Endothelial cell of umbilical vein (primary cell): Measurements from ENCODE around the gene CARD8. TPM values are rescaled to one million over a fixed set of nuclear protein-coding genes. Genes with fewer than 3 reads are reported as not detected.

ENCODE experiments used
- BruUV-seq: library from RNA; stranded (reverse); fragments of 400-500 nt; replicated peaks from 2 replicates; lab custom pipeline; 2021; lab: Mats Ljungman, UMichigan
- CTCF ChIA-PET: fragments of 300-600, 350-600 bp; sonication (Branson Sonifier 250); formaldehyde crosslinking; loops from one replicate; lab custom pipeline; 2021; ENCODE audit warnings: antibody characterized with exemption, inconsistent platforms; lab: Charles Lee
- POLR2A ChIA-PET: fragments of 300-600, 350-600 bp; sonication (Branson Sonifier 250); formaldehyde crosslinking; loops from one replicate; lab custom pipeline; 2021; ENCODE audit warnings: antibody characterized with exemption, inconsistent platforms; lab: Charles Lee
- DNase-seq: peaks from one replicate; pipeline ENCODE4 v3.0.0-alpha.2; 2011; ENCODE audit warnings: low read depth, low spot score
- FAIRE-seq: peaks from 2 replicates; lab custom pipeline; 2011; peaks lifted over from hg19 to GRCh38; lab: Jason Lieb, UNC
- H2AFZ ChIP-seq: 2 replicates; pipeline ENCODE4 v1.6.0; 2012; ENCODE audit warnings: low read depth, low read length, control low read depth, inconsistent platforms
- H3K27ac ChIP-seq: 2 replicates; pipeline ENCODE4 v1.5.1; 2011; ENCODE audit warnings: low read depth, mild to moderate bottlenecking, control low read depth, low read length, moderate library complexity; ENCODE audit not compliant: insufficient read depth
- H3K27me3 ChIP-seq, 2 experiments: 2 replicates each; pipeline versions ENCODE4 v1.6.0 to v1.6.1; 2011; ENCODE audit warnings: low read length in 2 of 2, mixed read lengths in 1 of 2; ENCODE audit not compliant: control insufficient read depth in 2 of 2, insufficient read depth in 2 of 2
- H3K36me3 ChIP-seq, 2 experiments: 2 replicates in 1 of 2; 3 replicates in 1 of 2; pipeline ENCODE4 v1.5.1; 2011; ENCODE audit warnings: low read length in 2 of 2, mild to moderate bottlenecking in 1 of 2, moderate library complexity in 1 of 2; ENCODE audit not compliant: control insufficient read depth in 2 of 2, insufficient read depth in 2 of 2; ENCODE audit errors: extremely low read depth in 1 of 2
- H3K4me1 ChIP-seq: 3 replicates; pipeline ENCODE4 v1.5.1; 2011; ENCODE audit warnings: mild to moderate bottlenecking, low read length; ENCODE audit not compliant: control insufficient read depth, insufficient read depth; ENCODE audit errors: extremely low read depth
- H3K4me2 ChIP-seq: 2 replicates; pipeline ENCODE4 v1.6.1; 2011; ENCODE audit warnings: low read length, control low read depth, mixed read lengths; ENCODE audit not compliant: insufficient read depth
- H3K4me3 ChIP-seq, 3 experiments: fragments of 200-600 bp in 1 of 3; sonication (generic), shearing (Covaris generic) in 1 of 3; replicated peaks in 1 of 3; 2 replicates each; pipeline ENCODE4 v1.5.1; 2011 to 2016; ENCODE audit warnings: control low read depth in 3 of 3, low read length in 3 of 3, mild to moderate bottlenecking in 2 of 3, inconsistent platforms in 1 of 3, low read depth in 1 of 3, moderate library complexity in 1 of 3; ENCODE audit not compliant: insufficient read depth in 1 of 3
- H3K79me2 ChIP-seq: 2 replicates; pipeline ENCODE4 v1.6.0; 2012; ENCODE audit warnings: low read length, inconsistent platforms; ENCODE audit not compliant: control insufficient read depth, insufficient read depth
- H3K9ac ChIP-seq: replicated peaks from 2 replicates; pipeline ENCODE3; 2011; ENCODE audit warnings: low read length, control low read depth; ENCODE audit not compliant: insufficient read depth; ENCODE audit errors: extremely low read depth
- H3K9me1 ChIP-seq: replicated peaks from 3 replicates; pipeline ENCODE4 v1.6.0; 2011; ENCODE audit warnings: mild to moderate bottlenecking, low read length; ENCODE audit not compliant: control insufficient read depth, insufficient read depth; ENCODE audit errors: extremely low read depth
- H3K9me3 ChIP-seq: replicated peaks from 2 replicates; pipeline ENCODE4 v1.5.1; 2012; ENCODE audit warnings: low read length, inconsistent platforms; ENCODE audit not compliant: control insufficient read depth, insufficient read depth
- H4K20me1 ChIP-seq: replicated peaks from 2 replicates; pipeline ENCODE3; 2011; ENCODE audit warnings: mild to moderate bottlenecking, low read length; ENCODE audit not compliant: control insufficient read depth, insufficient read depth; ENCODE audit errors: extremely low read depth
- CTCF ChIP-seq, 2 donors: IDR thresholded peaks; 1 replicate in 1 of 2; 2 replicates in 1 of 2; pipeline ENCODE4 v1.5.1; 2011; ENCODE audit warnings: low read length in 2 of 2, mild to moderate bottlenecking in 2 of 2, moderate library complexity in 2 of 2, control low read depth in 1 of 2, inconsistent platforms in 1 of 2, low read depth in 1 of 2; ENCODE audit not compliant: insufficient read depth in 1 of 2; ENCODE audit errors: extremely low read depth in 1 of 2
- EZH2 ChIP-seq: IDR thresholded peaks from 2 replicates; pipeline ENCODE4 v1.6.1; 2012; ENCODE audit warnings: borderline replicate concordance, low read depth, mild to moderate bottlenecking, moderate library complexity, low read length, inconsistent platforms; ENCODE audit not compliant: severe bottlenecking
- FOS ChIP-seq: IDR thresholded peaks from 2 replicates; pipeline ENCODE4 v1.6.1; 2011; ENCODE audit warnings: mild to moderate bottlenecking, low read length, moderate library complexity, borderline replicate concordance; ENCODE audit not compliant: insufficient read depth
- GATA2 ChIP-seq: IDR thresholded peaks from 2 replicates; pipeline ENCODE4 v1.7.0; 2011; ENCODE audit warnings: low read depth, mild to moderate bottlenecking, moderate library complexity, mixed read lengths, low read length; ENCODE audit not compliant: insufficient read length, insufficient read depth
- JUN ChIP-seq: IDR thresholded peaks from 2 replicates; pipeline ENCODE4 v1.6.1; 2011; ENCODE audit warnings: borderline replicate concordance, low read depth; ENCODE audit not compliant: insufficient read length, insufficient read depth
- MYC ChIP-seq: IDR thresholded peaks from one replicate; pipeline ENCODE4 v1.6.1; 2011; ENCODE audit warnings: mild to moderate bottlenecking, low read depth, low read length
- POLR2A ChIP-seq: IDR thresholded peaks from 2 replicates; pipeline ENCODE4 v1.6.1; 2012; ENCODE audit warnings: low read depth, mild to moderate bottlenecking, control low read depth, low read length
- POLR2AphosphoS5 ChIP-seq: IDR thresholded peaks from 2 replicates; pipeline ENCODE4 v1.6.1; 2012; ENCODE audit warnings: low read depth, mild to moderate bottlenecking, control low read depth, low read length, moderate library complexity; ENCODE audit not compliant: insufficient read depth
- dilution Hi-C: fragments of 300-500 bp; cut with MboI; formaldehyde crosslinking; loops from one replicate; pipeline ENCODE4 v1.15.0; 2019; ENCODE audit warnings: low sequenced_read_pairs; ENCODE audit not compliant: extremely low pct_ligation_motif_present
- intact Hi-C: fragments of 100-400 bp; cut with micrococcal nuclease; formaldehyde crosslinking; loops from one replicate; pipeline ENCODE4 v1.10.0; 2022
- polyA plus RNA-seq, 4 experiments: library from polyadenylated mRNA; depleted of rRNA in 3 of 4; stranded (reverse) in 3 of 4; unstranded in 1 of 4; fragments of >200 nt; gene quantifications; 2 replicates each; pipeline versions ENCODE4 v1.2.1 to v1.2.3, GENCODE V29; 2011 to 2012; ENCODE audit warnings: missing spikeins in 1 of 4
- total RNA-seq: library from RNA; stranded (reverse); gene quantifications from 2 replicates; pipeline ENCODE4 v1.2.3, GENCODE V29; 2021
- TF ChIP-seq, protein P1 (sequence below): IDR thresholded peaks from 2 replicates; pipeline ENCODE4 v1.6.1; 2011; ENCODE audit not compliant: insufficient read depth, insufficient read length

The CARD8 gene
- total and polyA plus RNA-seq, 2 donors (not counting 3 experiments of a cell fraction or from before 2014, with no cell fraction given), result 64.6 to 123 TPM

- Histone ChIP-seq H3K4me2 (no peak overlapping the region), H3K4me3 (no peak overlapping the region), H2AFZ (no peak overlapping the region), H3K27ac (no peak overlapping the region), H3K9ac (no peak overlapping the region), H3K9me3 (no peaks in the 10 kb centered on the region), H3K27me3 (peaks cover 0 to 2% of the 10 kb centered on the region in 2 experiments), H4K20me1 (no peaks in the 10 kb centered on the region), H3K4me1 (no peaks in the 10 kb centered on the region), H3K79me2 (no peaks in the 10 kb centered on the region), H3K36me3 (no peaks in the 10 kb centered on the region), H3K9me1 (no peaks in the 10 kb centered on the region)
- dilution Hi-C loops, result no loop called here
- FAIRE-seq (no peak), DNase-seq (no peak)
- no TSS peak for BruUV-seq
- CTCF ChIA-PET, result interaction anchor here (2.2 kb wide), 1 partner anchor 17 kb away, joined by 7 read pairs; no protein-coding TSS in a partner anchor
- intact Hi-C loops, result no loop called here
- TF ChIP-seq MYC (no peak), JUN (no peak), EZH2 (no peak), CTCF (IDR thresholded peaks at IDR 0.05; ENCODE audit: extremely low read depth in 1 of 2, insufficient read depth in 1 of 2, low read depth in 1 of 2, low read length in 2 of 2) (no peak), FOS (no peak), GATA2 (no peak), POLR2AphosphoS5 (no peak), POLR2A (no peak)
- TF ChIP-seq, protein P1, sequence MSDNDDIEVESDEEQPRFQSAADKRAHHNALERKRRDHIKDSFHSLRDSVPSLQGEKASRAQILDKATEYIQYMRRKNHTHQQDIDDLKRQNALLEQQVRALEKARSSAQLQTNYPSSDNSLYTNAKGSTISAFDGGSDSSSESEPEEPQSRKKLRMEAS, result no peak
- POLR2A ChIA-PET, result no interaction called here
These were observed 41.4 kb upstream of the CARD8 start for GRCh38 chr19:48296963-48297734.
